HG02852 (cell line): ENCODE results near the gene GET4.

Source experiments
- ATAC-seq: cut with Tn5 transposase; IDR thresholded peaks from one replicate; pipeline ENCODE4 v1.9.1; 2021; ENCODE audit warnings: mild to moderate bottlenecking, moderate library complexity; ENCODE audit not compliant: unreplicated experiment

The GET4 gene

GRCh38 chr7:944744-945143, 68.4 kb downstream of the GET4 start:
- no peak for ATAC-seq

- no peak for ATAC-seq
Measured at GRCh38 chr7:945147-945555, 68.8 kb downstream of the GET4 start.

DNA sequence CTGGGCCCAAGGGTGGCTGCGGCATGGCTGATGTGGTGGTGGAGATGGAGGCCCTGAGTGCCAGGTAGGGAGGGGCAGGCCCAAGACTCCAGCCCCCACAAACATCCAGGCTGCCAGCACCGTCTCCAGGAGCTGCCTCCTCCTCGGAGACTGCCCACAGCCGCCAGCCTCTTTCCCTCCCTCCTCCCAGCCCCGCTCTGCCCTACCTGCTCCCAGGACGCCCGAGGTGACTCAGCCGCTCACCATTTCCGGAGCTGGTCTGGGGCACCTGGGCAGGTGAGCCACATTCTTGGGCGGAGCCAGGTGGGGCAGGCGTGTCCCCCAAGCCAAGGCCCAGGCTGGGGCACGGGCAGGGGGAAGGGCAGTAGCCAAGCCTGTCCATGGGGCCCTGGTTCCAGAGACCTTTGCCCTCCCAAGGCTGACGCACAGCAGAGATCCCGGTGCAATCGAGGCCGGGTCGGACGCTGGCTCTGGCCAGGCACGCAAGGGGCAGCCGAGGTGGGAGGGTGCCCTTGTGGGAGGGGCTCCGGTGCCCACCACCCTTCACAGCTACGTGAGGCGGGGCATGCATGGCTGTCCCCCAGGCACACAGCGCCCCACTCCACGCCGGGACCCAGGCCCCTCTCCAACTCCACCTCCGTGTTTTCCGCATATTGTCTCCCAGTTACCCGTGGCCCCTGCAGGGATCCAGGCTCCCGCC, 69.4 kb downstream of the GET4 start:
- no peak for ATAC-seq
